Measurements from ENCODE around the gene RNF227. TPM values are rescaled to one million over a fixed set of nuclear protein-coding genes. Genes with fewer than 3 reads are reported as not detected.

RNF227 gene
- total and polyA plus RNA-seq, 7 donors: 0.69 to 4.5 (median 3.6) TPM

DNA sequence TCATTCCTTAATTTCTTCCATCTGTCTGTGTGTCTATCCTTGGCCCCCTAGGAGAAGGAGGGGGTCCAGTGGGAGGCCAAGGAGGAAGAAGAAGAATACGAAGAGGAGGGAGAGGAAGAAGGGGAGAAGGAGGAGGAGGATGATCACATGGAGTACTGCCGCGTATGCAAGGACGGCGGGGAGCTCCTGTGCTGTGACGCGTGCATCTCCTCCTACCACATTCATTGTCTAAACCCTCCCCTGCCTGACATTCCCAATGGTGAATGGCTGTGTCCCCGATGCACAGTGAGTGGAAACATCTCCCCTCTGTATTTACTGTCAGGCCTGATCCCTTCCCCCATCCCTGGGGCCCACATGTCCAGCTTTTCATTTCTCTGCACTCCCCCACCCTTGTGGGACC is 21.2 kb downstream of the RNF227 start:
- Histone ChIP-seq H3K4me3 (no peak overlapping the region), H3K36me3 (peaks cover 24 to 96% (median 76%) of the 10 kb centered on the region in 4 donors), H3K27me3 (no peaks in the 10 kb centered on the region), H3K9me3 (no peaks in the 10 kb centered on the region), H3K27ac (no peak overlapping the region), H3K4me1 (peaks cover 0 to 12% (median 7%) of the 10 kb centered on the region in 4 donors)
- WGBS, 2 donors: 92 to 93% methylated on average over 8 of the region's 8 CpGs
- TF ChIP-seq POLR2A (IDR thresholded peaks at IDR 0.05): no peak
- no peak for TF ChIP-seq EP300 (IDR thresholded peaks at IDR 0.05)
- no peak for TF ChIP-seq POLR2AphosphoS5 (IDR thresholded peaks at IDR 0.05)
- TF ChIP-seq, protein P1, sequence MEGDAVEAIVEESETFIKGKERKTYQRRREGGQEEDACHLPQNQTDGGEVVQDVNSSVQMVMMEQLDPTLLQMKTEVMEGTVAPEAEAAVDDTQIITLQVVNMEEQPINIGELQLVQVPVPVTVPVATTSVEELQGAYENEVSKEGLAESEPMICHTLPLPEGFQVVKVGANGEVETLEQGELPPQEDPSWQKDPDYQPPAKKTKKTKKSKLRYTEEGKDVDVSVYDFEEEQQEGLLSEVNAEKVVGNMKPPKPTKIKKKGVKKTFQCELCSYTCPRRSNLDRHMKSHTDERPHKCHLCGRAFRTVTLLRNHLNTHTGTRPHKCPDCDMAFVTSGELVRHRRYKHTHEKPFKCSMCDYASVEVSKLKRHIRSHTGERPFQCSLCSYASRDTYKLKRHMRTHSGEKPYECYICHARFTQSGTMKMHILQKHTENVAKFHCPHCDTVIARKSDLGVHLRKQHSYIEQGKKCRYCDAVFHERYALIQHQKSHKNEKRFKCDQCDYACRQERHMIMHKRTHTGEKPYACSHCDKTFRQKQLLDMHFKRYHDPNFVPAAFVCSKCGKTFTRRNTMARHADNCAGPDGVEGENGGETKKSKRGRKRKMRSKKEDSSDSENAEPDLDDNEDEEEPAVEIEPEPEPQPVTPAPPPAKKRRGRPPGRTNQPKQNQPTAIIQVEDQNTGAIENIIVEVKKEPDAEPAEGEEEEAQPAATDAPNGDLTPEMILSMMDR (IDR thresholded peaks at IDR 0.05): no peak
- peak; percentile 40 for DNase-seq
- intact Hi-C loops (cut with DNase I): loop anchor here (10.0 kb wide), 1 partner anchor 70 kb away; no protein-coding TSS in a partner anchor

DNA sequence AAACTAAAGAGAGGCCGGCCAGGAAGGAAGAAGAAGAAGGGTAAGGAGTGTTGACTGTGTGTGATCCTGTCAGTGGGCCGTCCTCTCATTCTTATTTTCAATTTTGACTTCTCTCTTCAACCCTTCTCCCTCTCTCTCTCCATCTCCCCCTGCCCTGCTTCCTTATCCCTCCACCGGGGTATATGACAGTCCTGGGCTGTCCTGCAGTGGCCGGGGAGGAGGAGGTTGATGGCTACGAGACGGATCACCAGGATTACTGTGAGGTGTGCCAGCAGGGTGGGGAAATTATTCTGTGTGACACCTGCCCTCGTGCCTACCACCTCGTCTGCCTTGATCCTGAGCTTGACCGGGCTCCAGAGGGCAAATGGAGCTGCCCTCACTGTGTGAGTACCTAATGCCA is 21.9 kb downstream of the RNF227 start:
- H3K27ac ChIP-seq: no peak overlapping the region
- no peaks in the 10 kb centered on the region for H3K27me3 ChIP-seq
- no peaks in the 10 kb centered on the region for H3K9me3 ChIP-seq
- peaks cover 0 to 18% (median 13%) of the 10 kb centered on the region in 4 donors for H3K4me1 ChIP-seq
- 88 to 94% methylated on average over 9 of the region's 9 CpGs for WGBS, 2 donors
- DNase-seq: no peak
- H3K4me3 ChIP-seq: no peak overlapping the region
- H3K36me3 ChIP-seq: peaks cover 19 to 89% (median 71%) of the 10 kb centered on the region in 4 donors
- no peak for TF ChIP-seq EP300 (IDR thresholded peaks at IDR 0.05)
- TF ChIP-seq POLR2AphosphoS5 (IDR thresholded peaks at IDR 0.05): no peak
- TF ChIP-seq, protein P1 (IDR thresholded peaks at IDR 0.05): no peak
- no peak for TF ChIP-seq POLR2A (IDR thresholded peaks at IDR 0.05)
- intact Hi-C loops (cut with DNase I): loop anchor here (10.0 kb wide), 1 partner anchor 69 kb away; no protein-coding TSS in a partner anchor

DNA sequence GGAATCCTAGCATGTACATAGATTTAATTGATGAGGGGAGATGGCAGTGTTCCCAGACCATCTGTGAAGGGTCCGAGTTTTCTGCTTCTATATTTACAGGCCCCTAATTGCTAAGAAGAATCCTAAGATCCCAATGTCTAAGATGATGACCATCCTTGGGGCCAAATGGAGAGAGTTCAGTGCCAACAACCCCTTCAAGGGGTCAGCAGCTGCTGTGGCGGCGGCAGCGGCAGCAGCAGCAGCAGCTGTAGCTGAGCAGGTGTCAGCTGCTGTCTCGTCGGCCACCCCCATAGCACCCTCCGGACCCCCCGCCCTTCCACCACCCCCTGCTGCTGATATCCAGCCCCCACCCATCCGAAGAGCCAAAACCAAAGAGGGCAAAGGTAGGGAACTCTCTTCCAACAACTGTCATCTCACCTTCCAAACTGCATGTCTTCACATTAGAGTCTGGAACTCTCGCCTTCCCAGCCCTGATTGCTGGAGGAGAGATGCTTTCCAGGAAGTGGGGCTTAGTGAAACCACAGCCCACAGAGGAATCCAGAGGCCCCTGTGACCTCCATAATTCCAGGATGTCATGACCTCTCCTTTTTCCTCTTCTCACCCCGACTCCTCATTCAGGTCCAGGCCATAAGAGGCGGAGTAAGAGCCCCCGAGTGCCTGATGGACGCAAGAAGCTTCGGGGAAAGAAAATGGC is 22.8 kb downstream of the RNF227 start:
- Histone ChIP-seq H3K9me3 (no peaks in the 10 kb centered on the region), H3K4me3 (no peak overlapping the region), H3K27ac (no peak overlapping the region), H3K4me1 (peaks cover 0 to 27% (median 22%) of the 10 kb centered on the region in 4 donors), H3K27me3 (no peaks in the 10 kb centered on the region), H3K36me3 (peaks cover 17 to 81% (median 62%) of the 10 kb centered on the region in 4 donors)
- DNase-seq: no peak
- TF ChIP-seq POLR2A (IDR thresholded peaks at IDR 0.05): no peak
- TF ChIP-seq POLR2AphosphoS5 (IDR thresholded peaks at IDR 0.05): no peak
- TF ChIP-seq EP300 (IDR thresholded peaks at IDR 0.05): no peak
- TF ChIP-seq, protein P1 (IDR thresholded peaks at IDR 0.05): no peak
- WGBS, 2 donors: 91 to 93% methylated on average over 15 of the region's 15 CpGs
- intact Hi-C loops (cut with DNase I): loop anchor here (10.0 kb wide), 1 partner anchor 69 kb away; no protein-coding TSS in a partner anchor

DNA sequence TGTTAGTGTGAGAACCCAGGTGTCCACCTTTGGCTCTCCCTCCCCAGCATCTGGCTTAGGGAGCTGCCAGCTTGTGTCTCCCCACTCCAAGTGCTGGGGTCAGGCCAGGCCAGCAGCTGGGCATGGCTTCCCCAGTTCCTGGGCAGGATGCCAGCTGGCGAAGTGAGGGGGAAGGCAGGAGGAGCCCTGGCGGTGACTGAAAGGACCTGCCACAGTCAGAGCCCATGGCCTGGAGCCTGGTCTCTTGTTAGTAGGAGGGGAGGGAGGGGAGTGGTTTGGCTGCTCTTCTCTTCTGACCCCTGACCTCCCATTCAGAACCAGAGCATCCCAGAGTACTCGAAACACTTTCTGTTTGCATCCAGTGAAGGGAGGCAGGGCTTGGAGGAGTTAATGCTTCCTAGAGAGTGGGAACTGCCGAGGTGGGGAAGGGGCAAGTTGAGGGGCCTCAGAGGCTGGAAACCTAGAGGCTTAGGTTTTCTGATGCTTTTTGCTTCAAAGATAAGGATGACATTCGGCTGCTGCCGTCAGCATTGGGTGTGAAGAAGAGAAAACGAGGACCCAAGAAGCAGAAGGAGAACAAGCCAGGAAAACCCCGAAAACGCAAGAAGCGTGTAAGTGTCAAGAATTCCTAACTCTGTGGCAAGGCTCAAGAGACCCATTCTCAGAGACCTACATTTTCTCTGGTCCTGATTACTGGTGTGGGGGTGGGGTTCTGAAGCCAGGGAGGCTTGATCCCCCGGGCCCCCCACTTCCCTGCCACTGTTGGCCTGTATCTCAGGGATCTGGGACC is 26.7 kb downstream of the RNF227 start:
- Histone ChIP-seq H3K27ac (peak overlapping the region; percentile 93 to 98 (median 95)), H3K36me3 (peaks cover 9 to 41% (median 28%) of the 10 kb centered on the region in 4 donors), H3K27me3 (no peaks in the 10 kb centered on the region), H3K4me1 (peaks cover 0 to 53% (median 46%) of the 10 kb centered on the region in 4 donors), H3K9me3 (no peaks in the 10 kb centered on the region), H3K4me3 (peak overlapping the region in 2 of 4 donors; percentile 10 to 25)
- peak; percentile 99 for DNase-seq
- TF ChIP-seq, protein P1 (IDR thresholded peaks at IDR 0.05): peak; percentile 60 to 77 (median 70)
- TF ChIP-seq POLR2A (IDR thresholded peaks at IDR 0.05) (no peak), EP300 (IDR thresholded peaks at IDR 0.05) (peak in 2 of 4 donors; percentile 43 to 95), POLR2AphosphoS5 (IDR thresholded peaks at IDR 0.05) (peak; percentile 79 to 97 (median 92))
- 30 to 48% methylated on average over 11 of the region's 11 CpGs for WGBS, 2 donors
- intact Hi-C loops (cut with DNase I): loop anchor here (2.0 kb wide), 2 partner anchors 33 to 43 kb away; partner anchors contain the start of genes CNTROB and NAA38

Data from sigmoid colon (tissue), 7 donors.